Liver (tissue), 3 donors: Measurements from ENCODE around the gene CHSY1.

Source experiments
- CTCF ChIP-seq: fragments of 150-350 bp; IDR thresholded peaks from 2 replicates; pipeline ENCODE4 v1.5.1; 2017; ENCODE audit warnings: improper control_type of control experiment, low read depth, low read length; ENCODE audit not compliant: missing input control
- RXRA ChIP-seq, 2 donors: IDR thresholded peaks; 2 replicates each; pipeline ENCODE4 v1.6.1; 2017 to 2018; ENCODE audit warnings: antibody characterized with exemption in 2 of 2, mild to moderate bottlenecking in 1 of 2
- TF ChIP-seq, protein P1 (sequence below): IDR thresholded peaks from 2 replicates; pipeline ENCODE4 v1.6.1; 2016; ENCODE audit warnings: antibody characterized with exemption
- donor health status: healthy.
- donor health status: healthy.

DNA sequence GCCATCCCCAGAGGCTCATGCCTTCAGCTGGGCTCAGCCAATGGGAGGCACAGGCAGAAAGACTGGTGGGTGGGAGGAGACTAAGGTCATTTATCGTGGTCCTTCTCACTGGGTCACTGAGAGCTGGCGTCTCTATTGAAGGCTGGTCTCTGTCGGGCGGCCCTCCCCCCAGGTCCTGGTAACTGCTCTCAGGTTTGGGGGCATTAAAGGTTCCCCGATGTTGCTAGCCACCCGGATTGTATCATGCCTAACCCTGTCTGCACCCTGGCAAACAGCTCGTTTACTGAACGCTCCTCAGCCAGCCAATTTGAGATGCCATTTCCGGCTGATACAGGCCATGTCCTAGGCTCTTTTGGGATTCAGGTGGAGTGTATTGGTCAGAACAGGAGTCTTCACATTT is 14.9 kb upstream of the CHSY1 start:
- TF ChIP-seq RXRA (IDR thresholded peaks at IDR 0.05) (no peak), CTCF (no peak)
- TF ChIP-seq, protein P1, sequence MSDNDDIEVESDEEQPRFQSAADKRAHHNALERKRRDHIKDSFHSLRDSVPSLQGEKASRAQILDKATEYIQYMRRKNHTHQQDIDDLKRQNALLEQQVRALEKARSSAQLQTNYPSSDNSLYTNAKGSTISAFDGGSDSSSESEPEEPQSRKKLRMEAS = no peak
